Naive thymus-derived CD4-positive, alpha-beta T cell (primary cell): ENCODE data around the gene ITPR2. TPM values are rescaled to one million over a fixed set of nuclear protein-coding genes. Genes with fewer than 3 reads are reported as not detected.
"Not testable (repeated sequence)": the region's sequence is repeated elsewhere in the genome, so short reads cannot be mapped to it uniquely, and the experiment has no call there.

Experiments
- ATAC-seq: fragments of 150-1000 bp; cut with Tn5 transposase; 2 replicates; pipeline ENCODE4 v1.10.0; 2021; ENCODE audit warnings: mild to moderate bottlenecking, moderate library complexity
- CTCF ChIA-PET: fragments of 350-600 bp; sonication (Branson Sonifier 250); formaldehyde crosslinking; loops from one replicate; lab custom pipeline; 2021; ENCODE audit warnings: antibody characterized with exemption; lab: Charles Lee
- POLR2A ChIA-PET: fragments of 350-600 bp; sonication (Branson Sonifier 250); formaldehyde crosslinking; loops from one replicate; lab custom pipeline; 2021; ENCODE audit warnings: antibody characterized with exemption, inconsistent platforms; lab: Charles Lee
- DNase-seq, 9 donors: peaks; one replicate each; pipeline versions ENCODE4 v3.0.0 to v3.0.0-alpha.2; 2020 to 2022; ENCODE audit warnings: mixed read lengths in 1 of 9
- H3K27ac ChIP-seq: one replicate; pipeline ENCODE4 v1.7.0; 2013; ENCODE audit warnings: mild to moderate bottlenecking, low read depth, low read length, moderate library complexity
- H3K27me3 ChIP-seq, 2 donors: one replicate each; pipeline ENCODE4 v1.7.0; 2013; ENCODE audit warnings: low read length in 2 of 2, mild to moderate bottlenecking in 2 of 2, moderate library complexity in 2 of 2; ENCODE audit not compliant: control insufficient read depth in 2 of 2, insufficient read depth in 2 of 2
- H3K36me3 ChIP-seq, 3 experiments: 1 replicate in 2 of 3; 2 replicates in 1 of 3; pipeline ENCODE4 v1.7.0; 2013; ENCODE audit warnings: low read length in 3 of 3, mild to moderate bottlenecking in 3 of 3, moderate library complexity in 1 of 3; ENCODE audit not compliant: insufficient read depth in 3 of 3, control insufficient read depth in 2 of 3
- H3K4me1 ChIP-seq, 2 donors: one replicate each; pipeline ENCODE4 v1.7.0; 2013; ENCODE audit warnings: low read length in 2 of 2, mild to moderate bottlenecking in 2 of 2, moderate library complexity in 1 of 2; ENCODE audit not compliant: control insufficient read depth in 2 of 2, insufficient read depth in 2 of 2
- H3K4me3 ChIP-seq: 2 replicates; pipeline ENCODE4 v1.7.0; 2013; ENCODE audit warnings: mild to moderate bottlenecking, low read length
- H3K9me3 ChIP-seq, 3 experiments: 1 replicate in 2 of 3; 2 replicates in 1 of 3; pipeline ENCODE4 v1.7.0; 2013; ENCODE audit warnings: low read length in 3 of 3; ENCODE audit not compliant: control insufficient read depth in 2 of 3
- H3K27ac Mint-ChIP-seq, 9 donors: one replicate each; pipeline ENCODE4 v1.8.0; 2020 to 2022; ENCODE audit warnings: mixed read lengths in 9 of 9, mild to moderate bottlenecking in 8 of 9, moderate library complexity in 5 of 9, inconsistent platforms in 2 of 9
- H3K27me3 Mint-ChIP-seq, 5 donors: one replicate each; pipeline ENCODE4 v1.8.0; 2021 to 2022; ENCODE audit warnings: mixed read lengths in 5 of 5, mild to moderate bottlenecking in 1 of 5
- H3K36me3 Mint-ChIP-seq, 5 donors: one replicate each; pipeline ENCODE4 v1.8.0; 2020 to 2022; ENCODE audit warnings: mixed read lengths in 5 of 5, mild to moderate bottlenecking in 3 of 5, inconsistent platforms in 1 of 5
- H3K4me1 Mint-ChIP-seq, 7 donors: one replicate each; pipeline ENCODE4 v1.8.0; 2020 to 2022; ENCODE audit warnings: mixed read lengths in 7 of 7, mild to moderate bottlenecking in 3 of 7, inconsistent platforms in 1 of 7
- H3K4me3 Mint-ChIP-seq, 10 donors: one replicate each; pipeline ENCODE4 v1.8.0; 2020 to 2022; ENCODE audit warnings: mild to moderate bottlenecking in 10 of 10, mixed read lengths in 10 of 10, moderate library complexity in 6 of 10, inconsistent platforms in 2 of 10
- H3K9me3 Mint-ChIP-seq, 11 donors: one replicate each; pipeline ENCODE4 v1.8.0; 2020 to 2022; ENCODE audit warnings: mixed read lengths in 11 of 11, mild to moderate bottlenecking in 4 of 11, inconsistent platforms in 1 of 11, moderate library complexity in 1 of 11
- intact Hi-C, 2 donors: fragments of 100-400 bp; cut with micrococcal nuclease; formaldehyde crosslinking; loops; one replicate each; pipeline ENCODE4 v1.15.1; 2023
- polyA plus RNA-seq, 2 donors: library from polyadenylated mRNA; unstranded; fragments of 300-500 nt; fragmentation: Illumina TruSeq; gene quantifications; one replicate each; pipeline ENCODE4 v1.2.3, GENCODE V29; 2021
- total RNA-seq, 6 experiments: library from RNA in 5 of 6; stranded (reverse) in 5 of 6; gene quantifications; 1 replicate in 5 of 6; 2 replicates in 1 of 6; pipeline ENCODE4 v1.2.3 and lab custom pipeline; 2021 to 2026

Gene ITPR2
- total and polyA plus RNA-seq, 7 experiments from 2014 or later, result 11.3 to 71.5 (median 51.4) TPM

DNA sequence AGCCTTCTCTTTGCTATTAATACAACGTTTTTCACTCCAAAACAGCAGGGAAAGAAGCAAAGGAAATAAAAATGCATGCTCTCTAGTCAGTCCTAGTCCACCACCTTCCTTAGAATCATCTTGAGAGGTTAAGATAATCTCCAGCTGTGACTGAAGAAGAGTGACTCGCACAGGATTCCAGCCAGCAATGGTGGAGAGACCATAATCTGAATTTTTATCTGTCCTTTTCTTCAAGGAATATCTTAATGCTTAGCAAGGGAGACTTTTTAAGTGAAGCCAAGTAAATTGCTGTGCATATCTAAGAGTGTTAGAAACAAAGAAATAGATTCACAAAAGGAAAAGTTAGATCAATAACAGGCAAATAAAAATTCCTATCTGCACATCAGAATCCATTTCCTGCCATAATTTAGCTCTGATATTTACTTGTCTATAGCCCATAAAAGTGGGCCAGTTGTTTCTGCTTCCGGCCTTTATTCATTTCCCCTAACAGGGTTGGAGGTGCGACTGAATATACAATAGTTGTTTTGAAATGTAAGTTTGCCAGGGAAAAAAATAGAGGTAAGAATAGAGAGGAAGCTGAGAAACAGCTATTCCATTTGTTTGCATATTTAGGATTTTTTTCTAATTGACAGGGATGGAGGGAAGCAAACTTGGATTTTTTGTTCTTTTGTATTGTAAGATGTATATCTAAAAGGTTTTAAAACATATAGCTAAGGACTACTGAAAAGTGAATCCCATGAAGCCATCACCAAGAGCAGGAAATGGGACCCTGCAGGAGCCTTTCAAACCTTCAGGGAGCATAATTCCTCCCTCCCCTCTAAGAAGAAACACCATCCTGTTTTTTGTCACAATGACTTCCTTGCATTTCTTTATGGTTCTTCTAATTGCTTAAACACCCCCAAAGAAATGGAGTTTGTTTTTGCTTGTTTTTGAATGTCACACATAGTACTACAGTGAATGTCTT, 154.0 kb downstream of the ITPR2 start:
- peaks cover 0 to 5% (median 0%) of the 10 kb centered on the region in 11 donors for H3K9me3 Mint-ChIP-seq
- H3K27ac ChIP-seq, result no peak overlapping the region
- ChIA-PET POLR2A (no interaction called here), CTCF (interaction anchor here (0.6 to 0.7 kb wide), 2 partner anchors 15 to 1955 kb away, joined by 3 to 4 read pairs; no protein-coding TSS in a partner anchor)
- H3K4me1 Mint-ChIP-seq, result no peaks in the 10 kb centered on the region
- H3K27ac Mint-ChIP-seq, result peak overlapping the region in 5 of 9 donors; percentile 1 to 51 (median 48)
- ATAC-seq (no peak), DNase-seq (no peak)
- H3K36me3 ChIP-seq, result peaks cover 0 to 32% (median 3%) of the 10 kb centered on the region in 3 experiments
- no peaks in the 10 kb centered on the region for H3K4me1 ChIP-seq
- H3K4me3 Mint-ChIP-seq, result no peak overlapping the region
- no peak overlapping the region for H3K4me3 ChIP-seq
- intact Hi-C loops, result no loop called here
- peaks cover 10 to 59% (median 24%) of the 10 kb centered on the region in 5 donors for H3K36me3 Mint-ChIP-seq
- no peaks in the 10 kb centered on the region for H3K9me3 ChIP-seq
- no peaks in the 10 kb centered on the region for H3K27me3 Mint-ChIP-seq
- H3K27me3 ChIP-seq, result no peaks in the 10 kb centered on the region

DNA sequence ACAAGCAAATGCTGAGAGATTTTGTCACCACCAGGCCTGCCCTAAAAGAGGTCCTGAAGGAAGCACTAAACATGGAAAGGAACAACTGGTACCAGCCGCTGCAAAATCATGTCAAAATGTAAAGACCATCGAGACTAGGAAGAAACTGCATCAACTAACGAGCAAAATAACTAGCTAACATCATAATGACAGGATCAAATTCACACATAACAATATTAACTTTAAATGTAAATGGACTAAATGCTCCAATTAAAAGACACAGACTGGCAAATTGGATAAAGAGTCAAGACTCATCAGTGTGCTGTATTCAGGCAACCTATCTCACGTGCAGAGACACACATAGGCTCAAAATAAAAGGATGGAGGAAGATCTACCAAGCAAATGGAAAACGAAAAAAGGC, 161.5 kb downstream of the ITPR2 start:
- H3K9me3 ChIP-seq, intact Hi-C loops, H3K27me3 ChIP-seq, H3K27ac ChIP-seq, CTCF ChIA-PET, ATAC-seq, H3K27me3 Mint-ChIP-seq, H3K9me3 Mint-ChIP-seq, H3K4me1 Mint-ChIP-seq, H3K4me3 ChIP-seq, H3K36me3 ChIP-seq, H3K27ac Mint-ChIP-seq, DNase-seq, H3K4me3 Mint-ChIP-seq, POLR2A ChIA-PET, H3K4me1 ChIP-seq: not testable (repeated sequence)
- H3K36me3 Mint-ChIP-seq, result peaks cover 0 to 42% (median 18%) of the 10 kb centered on the region in 5 donors

DNA sequence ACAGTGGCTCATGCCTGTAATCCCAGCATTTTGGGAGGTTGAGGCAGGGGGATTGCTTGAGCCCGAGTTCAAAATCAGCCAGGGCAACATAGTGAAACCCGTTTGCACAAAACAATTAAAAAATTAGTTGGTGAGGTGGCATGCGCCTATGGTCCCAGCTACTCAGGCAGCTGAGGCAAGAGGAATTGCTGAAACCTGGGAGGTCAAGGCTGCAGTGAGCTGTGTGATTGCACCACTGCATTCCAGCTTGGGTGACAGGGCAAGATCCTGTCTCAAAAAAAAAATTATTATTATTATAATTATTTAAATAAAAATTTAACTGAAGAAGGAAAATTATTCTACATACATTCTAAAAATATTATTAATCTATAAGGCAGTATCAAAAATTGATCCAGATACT, 164.1 kb downstream of the ITPR2 start:
- POLR2A ChIA-PET, result no interaction called here

DNA sequence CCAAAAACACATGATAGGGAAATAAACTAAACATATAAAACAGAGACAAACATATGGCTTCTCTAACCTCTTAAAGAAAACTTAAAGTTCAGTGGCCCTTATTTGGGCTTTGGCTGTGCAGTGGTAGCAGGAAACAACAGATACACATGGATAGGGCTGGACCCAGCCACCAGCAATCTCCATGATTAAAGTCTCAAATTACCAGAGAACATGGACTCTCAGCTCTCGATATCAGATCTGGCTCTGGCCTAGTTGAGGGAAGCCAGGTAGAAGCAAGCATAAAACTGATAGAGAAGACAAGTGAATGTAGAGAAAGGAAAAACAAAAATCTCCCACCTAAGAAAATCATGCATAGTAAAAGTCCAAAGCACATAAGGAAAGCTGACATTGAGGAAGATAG, 164.8 kb downstream of the ITPR2 start:
- no peaks in the 10 kb centered on the region for H3K9me3 ChIP-seq
- ChIA-PET POLR2A (no interaction called here), CTCF (no interaction called here)
- DNase-seq (no peak), ATAC-seq (no peak)
- H3K36me3 ChIP-seq, result peaks cover 0 to 4% (median 0%) of the 10 kb centered on the region in 3 experiments
- H3K9me3 Mint-ChIP-seq, result peaks cover 0 to 5% (median 0%) of the 10 kb centered on the region in 11 donors
- H3K4me3 ChIP-seq, result no peak overlapping the region
- peaks cover 7 to 63% (median 41%) of the 10 kb centered on the region in 5 donors for H3K36me3 Mint-ChIP-seq
- no peaks in the 10 kb centered on the region for H3K27me3 ChIP-seq
- H3K27ac ChIP-seq, result no peak overlapping the region
- intact Hi-C loops, result no loop called here
- peaks cover 0 to 9% (median 0%) of the 10 kb centered on the region in 7 donors for H3K4me1 Mint-ChIP-seq
- no peaks in the 10 kb centered on the region for H3K27me3 Mint-ChIP-seq
- H3K4me3 Mint-ChIP-seq, result no peak overlapping the region
- H3K27ac Mint-ChIP-seq, result no peak overlapping the region
- no peaks in the 10 kb centered on the region for H3K4me1 ChIP-seq

More for the DNA sequence above, 164.1 kb downstream of the ITPR2 start:
- CTCF ChIA-PET, result no interaction called here
- no peak overlapping the region for H3K27ac ChIP-seq
- no peak overlapping the region for H3K27ac Mint-ChIP-seq
- H3K27me3 Mint-ChIP-seq, result no peaks in the 10 kb centered on the region
- no peak for DNase-seq
- peaks cover 4 to 58% (median 35%) of the 10 kb centered on the region in 5 donors for H3K36me3 Mint-ChIP-seq
- peaks cover 0 to 5% (median 0%) of the 10 kb centered on the region in 11 donors for H3K9me3 Mint-ChIP-seq
- no peak overlapping the region for H3K4me3 ChIP-seq
- no peaks in the 10 kb centered on the region for H3K4me1 ChIP-seq
- no peak overlapping the region for H3K4me3 Mint-ChIP-seq
- H3K4me1 Mint-ChIP-seq, result peaks cover 0 to 9% (median 0%) of the 10 kb centered on the region in 7 donors
- no peak for ATAC-seq
- peaks cover 0 to 4% (median 0%) of the 10 kb centered on the region in 3 experiments for H3K36me3 ChIP-seq
- no peaks in the 10 kb centered on the region for H3K27me3 ChIP-seq
- intact Hi-C loops, result no loop called here
- H3K9me3 ChIP-seq, result no peaks in the 10 kb centered on the region

GRCh38 chr12:26666286-26666685, 166.7 kb downstream of the ITPR2 start:
- CTCF ChIA-PET, result no interaction called here

GRCh38 chr12:26661399-26661798, 171.6 kb downstream of the ITPR2 start:
- ChIA-PET POLR2A (no interaction called here), CTCF (no interaction called here)
- H3K36me3 ChIP-seq, result peaks cover 4 to 35% (median 8%) of the 10 kb centered on the region in 3 experiments
- no peaks in the 10 kb centered on the region for H3K27me3 Mint-ChIP-seq
- H3K4me3 Mint-ChIP-seq, result no peak overlapping the region
- H3K4me3 ChIP-seq, result no peak overlapping the region
- H3K4me1 Mint-ChIP-seq, result no peaks in the 10 kb centered on the region
- no peak overlapping the region for H3K27ac ChIP-seq
- no peaks in the 10 kb centered on the region for H3K27me3 ChIP-seq
- no peak overlapping the region for H3K27ac Mint-ChIP-seq
- H3K36me3 Mint-ChIP-seq, result peaks cover 22 to 77% (median 71%) of the 10 kb centered on the region in 5 donors
- no peak for ATAC-seq
- no peaks in the 10 kb centered on the region for H3K9me3 ChIP-seq
- no peaks in the 10 kb centered on the region for H3K4me1 ChIP-seq
- H3K9me3 Mint-ChIP-seq, result peaks cover 0 to 2% (median 0%) of the 10 kb centered on the region in 11 donors
- intact Hi-C loops, result no loop called here
- DNase-seq, result no peak

More at GRCh38 chr12:26666286-26666685, 166.7 kb downstream of the ITPR2 start:
- no peaks in the 10 kb centered on the region for H3K4me1 ChIP-seq
- Mint-ChIP-seq H3K27me3 (no peaks in the 10 kb centered on the region), H3K4me1 (peaks cover 0 to 9% (median 0%) of the 10 kb centered on the region in 7 donors), H3K36me3 (peaks cover 10 to 71% (median 49%) of the 10 kb centered on the region in 5 donors), H3K9me3 (peaks cover 0 to 1% (median 0%) of the 10 kb centered on the region in 11 donors), H3K4me3 (no peak overlapping the region), H3K27ac (no peak overlapping the region)
- H3K36me3 ChIP-seq, result peaks cover 0 to 10% (median 0%) of the 10 kb centered on the region in 3 experiments
- POLR2A ChIA-PET, result no interaction called here
- intact Hi-C loops, result no loop called here
- ATAC-seq, result no peak
- H3K4me3 ChIP-seq, result no peak overlapping the region
- no peaks in the 10 kb centered on the region for H3K9me3 ChIP-seq
- H3K27ac ChIP-seq, result no peak overlapping the region
- no peaks in the 10 kb centered on the region for H3K27me3 ChIP-seq
- DNase-seq, result no peak
